Neural cell (in vitro differentiated cells): ENCODE results near the gene NLRP13. TPM values are rescaled to one million over a fixed set of nuclear protein-coding genes. Genes with fewer than 3 reads are reported as not detected.

Experiments
- H2AFZ ChIP-seq: fragments of 200-600, 300-800 bp; sonication (generic), shearing (Covaris generic); 2 replicates; pipeline ENCODE4 v1.6.0; 2014; ENCODE audit warnings: low read depth, mild to moderate bottlenecking, antibody characterized with exemption, low read length, moderate library complexity
- H3F3A ChIP-seq: fragments of 200-600 bp; shearing (Covaris generic); 2 replicates; pipeline ENCODE4 v1.6.1; 2016; ENCODE audit warnings: mild to moderate bottlenecking, moderate library complexity, mixed read lengths, antibody characterized with exemption, low read length; ENCODE audit not compliant: insufficient read depth, poor library complexity, severe bottlenecking
- H3K27ac ChIP-seq: fragments of 200-600, 300-800 bp; sonication (generic), shearing (Covaris generic); 2 replicates; pipeline ENCODE4 v1.5.1; 2014; ENCODE audit warnings: mild to moderate bottlenecking, low read length, moderate library complexity
- H3K27me3 ChIP-seq: fragments of 300-800, 200-600 bp; sonication (generic), shearing (Covaris generic); 2 replicates; pipeline ENCODE4 v1.6.0; 2014; ENCODE audit warnings: mild to moderate bottlenecking, low read depth, low read length, moderate library complexity; ENCODE audit not compliant: insufficient read depth
- H3K36me3 ChIP-seq: fragments of 300-800, 200-600 bp; sonication (generic), shearing (Covaris generic); 2 replicates; pipeline ENCODE4 v1.5.1; 2014; ENCODE audit warnings: mild to moderate bottlenecking, antibody characterized with exemption, low read length, moderate library complexity; ENCODE audit not compliant: insufficient read depth
- H3K4me2 ChIP-seq: fragments of 300-800, 200-600 bp; sonication (generic), shearing (Covaris generic); 2 replicates; pipeline ENCODE4 v1.6.0; 2014; ENCODE audit warnings: mild to moderate bottlenecking, low read length
- H3K4me3 ChIP-seq: fragments of 300-800, 200-600 bp; sonication (generic), shearing (Covaris generic); 2 replicates; pipeline ENCODE4 v1.5.1; 2014; ENCODE audit warnings: mild to moderate bottlenecking, low read length, moderate library complexity
- H3K79me2 ChIP-seq: fragments of 200-600 bp; shearing (Covaris generic); replicated peaks from 2 replicates; pipeline ENCODE4 v1.6.0; 2014; ENCODE audit warnings: mild to moderate bottlenecking, low read length, moderate library complexity; ENCODE audit not compliant: insufficient read depth
- H3K9ac ChIP-seq: fragments of 300-800, 200-600 bp; sonication (generic), shearing (Covaris generic); 2 replicates; pipeline ENCODE4 v1.6.1; 2016; ENCODE audit warnings: mild to moderate bottlenecking, low read length, mixed read lengths
- H3K9me2 ChIP-seq: fragments of 200-600 bp; shearing (Covaris generic); 2 replicates; pipeline ENCODE4 v1.6.1; 2016; ENCODE audit warnings: mild to moderate bottlenecking, low read length, mixed read lengths; ENCODE audit not compliant: insufficient read depth
- H3K9me3 ChIP-seq: fragments of 200-600, 300-800 bp; sonication (generic), shearing (Covaris generic); 2 replicates; pipeline ENCODE4 v1.6.1; 2016; ENCODE audit warnings: mild to moderate bottlenecking, mixed run types, low read length, moderate library complexity, mixed read lengths
- H4K20me1 ChIP-seq: fragments of 200-600 bp; shearing (Covaris generic); 2 replicates; pipeline ENCODE4 v1.6.1; 2016; ENCODE audit warnings: mild to moderate bottlenecking, mixed run types; ENCODE audit not compliant: insufficient read depth
- CTCF ChIP-seq: fragments of 450-650 bp; IDR thresholded peaks from 2 replicates; pipeline ENCODE4 v1.5.1; 2014; ENCODE audit warnings: antibody characterized with exemption, mild to moderate bottlenecking, moderate library complexity; ENCODE audit not compliant: poor library complexity, severe bottlenecking
- EP300 ChIP-seq: fragments of 450-650 bp; conservative IDR thresholded peaks from 2 replicates; pipeline ENCODE4 v1.6.1; 2014; ENCODE audit warnings: antibody characterized with exemption, mild to moderate bottlenecking, moderate library complexity; ENCODE audit not compliant: poor library complexity, severe bottlenecking
- EZH2 ChIP-seq: fragments of 200-600, 300-800 bp; shearing (Covaris generic), sonication (generic); IDR thresholded peaks from 2 replicates; pipeline ENCODE4 v1.6.1; 2014; ENCODE audit warnings: antibody characterized with exemption, low read length, borderline replicate concordance, mild to moderate bottlenecking; ENCODE audit not compliant: insufficient read depth, poor library complexity, severe bottlenecking
- MXI1 ChIP-seq: fragments of 450-650 bp; conservative IDR thresholded peaks from 2 replicates; pipeline ENCODE4 v1.6.1; 2014; ENCODE audit warnings: antibody characterized with exemption, mild to moderate bottlenecking; ENCODE audit not compliant: poor library complexity, severe bottlenecking
- POLR2AphosphoS5 ChIP-seq: IDR thresholded peaks from 2 replicates; pipeline ENCODE4 v1.6.1; 2012
- RAD21 ChIP-seq: fragments of 450-650 bp; conservative IDR thresholded peaks from 2 replicates; pipeline ENCODE4 v1.6.1; 2014; ENCODE audit warnings: antibody characterized with exemption, mild to moderate bottlenecking, moderate library complexity
- REST ChIP-seq: IDR thresholded peaks from 2 replicates; pipeline ENCODE4 v1.6.1; 2012; ENCODE audit warnings: borderline replicate concordance
- SMC3 ChIP-seq: fragments of 450-650 bp; conservative IDR thresholded peaks from 2 replicates; pipeline ENCODE4 v1.6.1; 2014; ENCODE audit warnings: antibody characterized with exemption, mild to moderate bottlenecking, moderate library complexity; ENCODE audit not compliant: poor library complexity
- TAF1 ChIP-seq: IDR thresholded peaks from 2 replicates; pipeline ENCODE4 v1.6.1; 2012; ENCODE audit warnings: low read depth
- polyA plus RNA-seq: library from polyadenylated mRNA; depleted of rRNA; stranded (reverse); fragments of >200 nt; gene quantifications from 2 replicates; pipeline ENCODE4 v1.2.3, GENCODE V29; 2014

The NLRP13 gene
- polyA plus RNA-seq, 1 donor from 2014 or later = not detected

- H4K20me1 ChIP-seq = no peaks in the 10 kb centered on the region
- no peaks in the 10 kb centered on the region for H3K27me3 ChIP-seq
- no peaks in the 10 kb centered on the region for H3K79me2 ChIP-seq
- TF ChIP-seq EP300 = no peak
- TF ChIP-seq EZH2 = no peak
- no peak for TF ChIP-seq RAD21
- TF ChIP-seq MXI1 = no peak
- TF ChIP-seq CTCF = no peak
- TF ChIP-seq TAF1 = no peak
- TF ChIP-seq POLR2AphosphoS5 = no peak
- TF ChIP-seq REST = no peak
- TF ChIP-seq SMC3 = no peak
- H3K9me3 ChIP-seq = peaks cover 3% of the 10 kb centered on the region
- no peak overlapping the region for H3K27ac ChIP-seq
- no peak overlapping the region for H3K4me3 ChIP-seq
- H3F3A ChIP-seq = no peaks in the 10 kb centered on the region
- no peak overlapping the region for H2AFZ ChIP-seq
- no peaks in the 10 kb centered on the region for H3K9me2 ChIP-seq
- H3K9ac ChIP-seq = no peak overlapping the region
- H3K36me3 ChIP-seq = no peaks in the 10 kb centered on the region
- H3K4me2 ChIP-seq = no peak overlapping the region
Observed at GRCh38 chr19:55912916-55913315, 19.2 kb downstream of the NLRP13 start.

- H4K20me1 ChIP-seq = no peaks in the 10 kb centered on the region
- H3K4me2 ChIP-seq = no peak overlapping the region
- H2AFZ ChIP-seq = no peak overlapping the region
- H3K79me2 ChIP-seq = no peaks in the 10 kb centered on the region
- no peaks in the 10 kb centered on the region for H3K27me3 ChIP-seq
- no peak overlapping the region for H3K4me3 ChIP-seq
- no peaks in the 10 kb centered on the region for H3K36me3 ChIP-seq
- H3K9me2 ChIP-seq = no peaks in the 10 kb centered on the region
- TF ChIP-seq EP300 (no peak), POLR2AphosphoS5 (no peak), TAF1 (no peak), MXI1 (no peak), RAD21 (no peak), CTCF (no peak), REST (no peak), SMC3 (no peak), EZH2 (no peak)
- no peak overlapping the region for H3K27ac ChIP-seq
- no peaks in the 10 kb centered on the region for H3F3A ChIP-seq
- H3K9me3 ChIP-seq = peaks cover 3% of the 10 kb centered on the region
- H3K9ac ChIP-seq = no peak overlapping the region
Observed at GRCh38 chr19:55909801-55910200, 22.3 kb downstream of the NLRP13 start.
